Measurements from ENCODE around the gene PACSIN1.

DNA sequence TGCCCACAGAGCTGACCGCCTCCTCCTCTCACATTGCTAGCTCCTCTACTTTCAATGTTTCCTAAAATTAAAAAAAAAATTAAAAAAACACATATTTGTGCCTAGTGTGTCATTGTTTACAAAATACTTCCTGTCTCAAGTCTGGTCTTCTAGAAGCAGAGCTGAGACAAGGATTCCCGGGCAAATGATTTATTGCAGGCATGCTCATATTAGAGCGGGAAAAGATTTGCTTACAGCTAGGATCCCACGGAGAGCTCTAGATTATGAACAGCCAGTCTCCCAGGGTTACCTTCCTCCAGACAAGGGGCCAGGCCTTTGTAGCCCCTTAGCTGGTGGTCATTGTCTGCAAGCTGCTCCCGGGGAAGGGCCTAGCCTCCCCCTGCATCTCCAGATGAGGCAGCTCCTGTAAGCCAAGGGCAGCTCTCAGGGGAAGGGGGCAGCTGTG lies 9.4 kb downstream of the PACSIN1 start:
- TF ChIP-seq, protein P1, sequence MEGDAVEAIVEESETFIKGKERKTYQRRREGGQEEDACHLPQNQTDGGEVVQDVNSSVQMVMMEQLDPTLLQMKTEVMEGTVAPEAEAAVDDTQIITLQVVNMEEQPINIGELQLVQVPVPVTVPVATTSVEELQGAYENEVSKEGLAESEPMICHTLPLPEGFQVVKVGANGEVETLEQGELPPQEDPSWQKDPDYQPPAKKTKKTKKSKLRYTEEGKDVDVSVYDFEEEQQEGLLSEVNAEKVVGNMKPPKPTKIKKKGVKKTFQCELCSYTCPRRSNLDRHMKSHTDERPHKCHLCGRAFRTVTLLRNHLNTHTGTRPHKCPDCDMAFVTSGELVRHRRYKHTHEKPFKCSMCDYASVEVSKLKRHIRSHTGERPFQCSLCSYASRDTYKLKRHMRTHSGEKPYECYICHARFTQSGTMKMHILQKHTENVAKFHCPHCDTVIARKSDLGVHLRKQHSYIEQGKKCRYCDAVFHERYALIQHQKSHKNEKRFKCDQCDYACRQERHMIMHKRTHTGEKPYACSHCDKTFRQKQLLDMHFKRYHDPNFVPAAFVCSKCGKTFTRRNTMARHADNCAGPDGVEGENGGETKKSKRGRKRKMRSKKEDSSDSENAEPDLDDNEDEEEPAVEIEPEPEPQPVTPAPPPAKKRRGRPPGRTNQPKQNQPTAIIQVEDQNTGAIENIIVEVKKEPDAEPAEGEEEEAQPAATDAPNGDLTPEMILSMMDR (IDR thresholded peaks at IDR 0.05) = no peak
- no peak for TF ChIP-seq POLR2A (IDR thresholded peaks at IDR 0.05)
